GM19023 (cell line): ENCODE data around the gene CCDC68.
A peak's percentile ranks its signal among the peaks of the same experiment; 100 is the strongest.
"Not testable (repeated sequence)": the region's sequence is repeated elsewhere in the genome, so short reads cannot be mapped to it uniquely, and the experiment has no call there.

Source experiments
- ATAC-seq: cut with Tn5 transposase; IDR thresholded peaks from one replicate; pipeline ENCODE4 v1.9.1; 2021; ENCODE audit warnings: mild to moderate bottlenecking, moderate library complexity; ENCODE audit not compliant: unreplicated experiment

CCDC68 gene, protein sequence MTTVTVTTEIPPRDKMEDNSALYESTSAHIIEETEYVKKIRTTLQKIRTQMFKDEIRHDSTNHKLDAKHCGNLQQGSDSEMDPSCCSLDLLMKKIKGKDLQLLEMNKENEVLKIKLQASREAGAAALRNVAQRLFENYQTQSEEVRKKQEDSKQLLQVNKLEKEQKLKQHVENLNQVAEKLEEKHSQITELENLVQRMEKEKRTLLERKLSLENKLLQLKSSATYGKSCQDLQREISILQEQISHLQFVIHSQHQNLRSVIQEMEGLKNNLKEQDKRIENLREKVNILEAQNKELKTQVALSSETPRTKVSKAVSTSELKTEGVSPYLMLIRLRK

DNA sequence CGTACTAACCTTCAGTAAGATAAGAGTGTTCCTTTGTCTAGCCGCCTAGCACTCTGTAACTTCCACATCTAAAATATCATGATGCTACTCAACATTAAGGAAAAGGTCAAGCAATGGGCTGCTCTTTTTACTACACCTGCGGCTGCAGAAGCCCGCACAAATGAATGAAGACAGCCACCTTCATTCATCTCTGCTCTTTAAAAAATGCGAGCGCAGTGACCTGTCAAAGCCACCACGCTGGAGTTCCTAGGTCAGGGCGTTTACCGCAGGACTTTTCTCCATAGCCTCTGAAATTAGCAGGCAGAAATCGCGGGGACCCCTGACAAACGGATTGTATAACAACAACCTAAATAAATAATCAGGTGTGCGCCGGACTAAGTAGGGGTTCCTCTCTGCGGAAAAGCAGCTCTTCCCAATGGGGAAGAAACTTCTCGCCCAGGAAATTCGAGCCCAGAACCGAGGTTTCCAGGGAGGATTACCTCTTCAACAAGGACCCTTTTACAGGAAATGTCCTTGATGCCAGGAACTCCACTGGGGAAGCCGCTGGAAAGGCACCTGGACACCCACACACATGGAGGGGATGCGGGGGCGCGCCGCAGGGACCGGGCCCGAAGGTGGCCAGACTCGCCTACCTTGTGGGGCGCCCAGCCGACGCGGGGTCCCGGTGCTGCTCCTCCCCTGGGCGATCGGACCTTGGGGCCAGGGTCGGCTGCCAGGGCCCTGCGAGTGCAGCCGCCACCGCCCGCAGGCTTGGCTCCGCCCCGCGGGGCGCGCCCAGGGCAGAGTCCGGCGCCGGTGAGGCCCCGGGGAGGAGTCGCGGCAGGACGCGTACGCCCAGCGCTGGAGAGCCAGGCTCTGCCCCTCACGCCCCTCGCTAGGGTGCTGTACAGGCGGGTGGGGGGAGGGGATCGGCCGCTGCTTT is at the start of gene CCDC68:
Gene CCDC68 (minus strand): TSS at position 758 of the 922 bp plus-strand sequence. CDS start 16,670 bp downstream, outside the sequence.
- no peak for ATAC-seq

DNA sequence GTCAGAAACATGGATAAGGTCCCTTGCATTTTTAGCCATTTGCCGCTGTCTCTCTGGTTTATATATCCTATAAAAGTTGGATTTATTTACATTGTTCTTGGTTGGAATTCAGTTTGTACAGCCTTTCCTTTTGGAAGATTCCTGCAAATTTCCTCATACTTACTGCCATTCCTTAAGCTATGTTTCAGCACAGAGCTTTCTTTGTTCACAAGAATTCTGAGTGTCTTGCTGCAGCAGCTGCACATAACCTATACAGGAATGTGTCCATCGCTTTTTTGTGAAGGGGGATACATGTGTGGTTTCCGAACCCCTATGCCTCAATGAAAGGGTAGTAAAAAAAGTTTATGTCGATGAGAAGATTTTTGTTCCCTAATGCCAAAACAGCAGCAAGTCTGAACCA is 48.3 kb upstream of the CCDC68 start:
- ATAC-seq = no peak

- ATAC-seq = no peak
Measured at GRCh38 chr18:55003695-55004094, 44.4 kb upstream of the CCDC68 start.

GRCh38 chr18:55002261-55002660 is 43.0 kb upstream of the CCDC68 start:
- no peak for ATAC-seq

DNA sequence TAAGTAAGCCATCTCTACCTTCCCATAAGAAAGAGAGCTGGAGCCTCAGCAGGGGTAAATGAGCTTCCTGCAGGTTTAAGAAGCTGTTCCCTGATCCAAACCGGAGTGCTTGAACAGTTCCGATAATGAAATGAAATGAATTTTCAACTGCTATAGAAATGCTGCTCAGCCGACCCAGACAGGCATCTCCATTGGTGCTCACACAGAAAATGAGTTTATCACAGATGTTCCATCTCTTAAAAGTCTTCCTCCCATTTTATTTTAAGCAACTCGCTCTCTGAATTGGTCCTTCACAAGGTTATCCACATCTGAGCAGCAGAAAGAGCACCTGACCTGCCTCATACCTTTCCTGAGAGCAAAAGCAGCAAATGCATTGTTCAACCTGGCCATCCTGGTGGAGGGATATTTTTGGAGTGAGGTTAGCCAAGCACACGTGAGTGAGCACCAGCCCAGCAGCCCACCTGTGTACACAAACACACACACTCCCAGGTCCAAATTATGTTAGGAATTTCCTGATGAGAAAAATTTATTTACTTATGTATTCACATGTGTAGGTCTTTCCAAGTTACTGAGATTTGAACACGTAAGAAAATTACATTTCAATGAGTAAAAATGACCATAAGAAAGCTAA is 42.2 kb upstream of the CCDC68 start:
- no peak for ATAC-seq

DNA sequence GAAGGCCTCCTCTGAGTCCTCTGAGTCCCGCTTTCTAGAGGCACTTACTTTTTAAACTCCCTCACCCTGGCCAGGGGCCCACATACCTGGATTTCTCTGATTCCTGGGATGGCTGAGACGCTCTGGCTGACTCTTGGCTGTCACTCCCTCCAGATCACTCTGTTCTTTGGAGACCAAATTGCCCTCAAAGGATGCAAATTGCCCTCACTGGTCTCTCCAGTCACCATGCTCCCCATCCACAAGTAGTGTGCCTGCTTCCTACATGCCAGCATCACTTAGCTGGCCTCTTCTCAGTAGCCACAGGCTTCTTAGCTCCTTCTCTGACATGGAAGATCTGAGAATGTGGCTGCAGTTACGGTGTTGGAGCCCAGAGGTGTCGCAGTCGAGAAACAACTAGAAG is 41.3 kb upstream of the CCDC68 start:
- no peak for ATAC-seq

DNA sequence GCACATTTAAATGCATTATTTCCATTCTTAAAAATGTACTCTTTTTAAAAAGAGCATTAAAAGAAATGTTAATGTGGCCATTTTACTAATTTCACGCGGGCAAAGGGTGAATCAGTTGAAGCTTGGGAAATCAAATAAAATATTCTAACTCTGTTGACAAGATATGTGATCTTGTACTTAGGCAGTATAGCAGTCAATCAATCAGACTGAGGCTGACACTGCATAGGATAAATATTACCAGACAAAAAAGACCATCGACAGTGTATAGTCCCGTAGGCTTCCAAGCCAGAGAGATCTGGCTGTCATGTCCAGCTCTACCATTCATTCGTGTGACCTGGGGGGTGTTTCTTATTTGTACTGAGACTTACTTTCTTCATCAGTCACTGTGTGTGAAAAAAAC is 39.8 kb upstream of the CCDC68 start:
- ATAC-seq = no peak

DNA sequence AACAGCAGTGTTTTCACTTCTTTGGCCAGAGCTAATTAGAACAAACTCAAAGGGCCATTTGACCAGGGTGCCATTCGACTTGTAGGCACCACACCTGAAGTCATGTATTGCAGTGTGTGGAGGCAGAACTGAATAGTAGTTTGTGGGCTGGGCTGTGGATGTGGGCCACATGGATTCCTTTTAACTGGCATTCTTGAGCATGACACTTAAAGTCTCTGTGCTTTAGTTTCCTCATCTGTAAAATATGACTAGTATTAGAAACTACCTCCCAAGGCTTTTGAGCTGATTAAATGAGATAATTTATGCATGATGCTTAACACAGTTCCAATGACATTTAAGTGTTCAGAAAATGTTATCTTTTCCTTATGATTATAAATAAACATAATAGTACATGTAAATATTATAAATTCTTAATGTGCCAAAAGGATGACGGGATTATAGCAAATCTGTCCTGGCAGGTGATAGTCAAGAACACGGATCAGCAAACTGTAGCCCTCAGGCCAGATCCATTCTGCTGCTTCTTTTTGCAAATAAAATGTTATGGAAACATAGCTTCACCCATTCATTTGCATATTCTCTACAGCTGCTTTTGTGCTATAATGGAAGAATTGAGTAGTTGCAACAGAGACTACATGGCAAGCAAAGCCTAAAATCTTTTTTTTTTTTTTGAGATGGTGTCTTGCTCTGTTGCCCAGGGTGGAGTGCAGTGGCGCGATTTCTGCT is 36.3 kb upstream of the CCDC68 start:
- no peak for ATAC-seq

GRCh38 chr18:54991981-54992380 is 32.7 kb upstream of the CCDC68 start:
- no peak for ATAC-seq

DNA sequence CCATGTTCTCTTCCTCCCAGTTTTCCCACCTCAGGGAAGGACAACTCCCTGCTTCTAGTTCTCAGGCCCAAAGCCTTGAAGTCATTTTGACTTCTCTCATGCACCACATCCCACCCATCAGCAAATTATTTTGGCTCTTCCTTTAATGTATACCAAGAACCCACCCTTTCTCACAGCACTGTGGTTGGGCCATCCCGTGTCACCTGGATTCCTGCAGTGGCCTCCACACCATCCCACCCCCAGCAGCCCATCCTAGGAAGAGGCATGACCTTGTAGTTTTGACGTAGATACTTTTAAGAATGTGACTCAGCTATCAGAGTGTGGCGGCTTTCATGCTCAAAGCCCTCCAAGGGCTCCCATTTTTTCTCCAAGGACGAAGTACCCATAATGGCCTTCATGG is 25.6 kb upstream of the CCDC68 start:
- ATAC-seq = no peak

DNA sequence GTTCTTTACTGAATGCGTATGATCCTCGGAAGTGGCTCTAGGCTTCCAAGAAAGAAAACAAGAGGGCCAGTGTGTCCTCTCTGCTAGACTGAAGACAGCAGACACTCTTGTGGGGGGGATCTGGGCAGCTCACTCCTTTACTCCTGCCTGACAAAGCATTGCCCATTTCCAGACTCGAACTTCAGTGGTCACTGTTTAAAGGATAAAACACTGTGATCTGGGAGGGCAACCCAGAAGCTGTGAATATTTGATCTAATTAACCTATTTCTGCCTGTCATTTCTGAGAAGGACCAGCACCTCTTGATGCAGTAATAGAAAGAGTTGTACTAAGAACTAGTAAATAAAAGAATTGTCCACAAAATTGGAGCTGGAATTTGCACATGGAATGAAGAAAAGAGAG is 24.5 kb upstream of the CCDC68 start:
- ATAC-seq = no peak

DNA sequence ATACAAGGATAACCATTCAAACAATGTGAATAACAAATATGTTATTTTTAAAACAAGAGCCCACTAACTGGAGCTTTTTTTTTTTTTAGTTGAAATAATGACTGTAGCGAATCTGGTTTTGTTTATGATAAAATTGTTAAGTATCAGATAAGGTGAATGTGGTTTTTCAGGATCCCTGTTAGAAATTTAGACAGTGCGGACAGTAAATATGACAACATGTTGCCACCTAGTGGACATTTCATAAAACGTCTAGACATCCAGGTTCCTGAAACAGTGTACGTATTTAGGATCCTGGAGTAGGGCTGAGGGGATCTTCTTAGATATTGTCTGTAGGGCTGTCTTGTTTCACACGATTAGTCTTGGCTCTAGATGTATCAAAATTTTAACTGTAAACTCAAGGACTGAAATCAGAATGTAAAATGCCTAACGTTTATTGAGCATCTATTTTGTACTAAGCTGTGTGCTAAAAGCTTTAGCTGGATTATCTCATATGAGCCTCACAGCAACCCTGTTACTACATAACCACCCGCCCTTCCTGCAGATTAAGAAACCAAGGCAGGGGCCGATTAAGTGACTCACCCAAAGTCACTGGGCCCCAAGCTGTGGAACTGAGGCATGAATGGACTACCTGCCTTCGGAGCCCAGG is 23.9 kb upstream of the CCDC68 start:
- ATAC-seq = peak; percentile 63

GRCh38 chr18:54981076-54981475 is 21.8 kb upstream of the CCDC68 start:
- no peak for ATAC-seq

DNA sequence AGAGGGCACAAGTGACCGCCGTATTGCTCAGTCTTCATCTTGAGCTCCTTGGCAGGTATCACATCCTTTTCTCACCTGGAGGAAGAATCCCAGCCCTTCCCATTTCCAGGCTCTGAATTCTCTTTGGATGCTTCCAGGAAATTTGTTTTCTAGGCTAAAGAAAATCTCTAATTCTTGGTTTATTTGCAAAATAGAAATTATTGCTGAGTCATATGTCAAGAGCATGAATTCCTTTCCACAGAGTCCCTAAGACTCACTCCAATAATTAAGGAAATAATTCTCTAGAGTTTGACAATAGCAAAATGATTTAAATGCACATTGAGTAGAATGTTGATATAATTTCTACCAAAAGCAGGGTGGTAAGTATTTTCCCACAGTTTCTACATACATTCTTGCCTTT is 16.3 kb upstream of the CCDC68 start:
- ATAC-seq = no peak

GRCh38 chr18:54973046-54973445 is 13.8 kb upstream of the CCDC68 start:
- ATAC-seq = no peak

DNA sequence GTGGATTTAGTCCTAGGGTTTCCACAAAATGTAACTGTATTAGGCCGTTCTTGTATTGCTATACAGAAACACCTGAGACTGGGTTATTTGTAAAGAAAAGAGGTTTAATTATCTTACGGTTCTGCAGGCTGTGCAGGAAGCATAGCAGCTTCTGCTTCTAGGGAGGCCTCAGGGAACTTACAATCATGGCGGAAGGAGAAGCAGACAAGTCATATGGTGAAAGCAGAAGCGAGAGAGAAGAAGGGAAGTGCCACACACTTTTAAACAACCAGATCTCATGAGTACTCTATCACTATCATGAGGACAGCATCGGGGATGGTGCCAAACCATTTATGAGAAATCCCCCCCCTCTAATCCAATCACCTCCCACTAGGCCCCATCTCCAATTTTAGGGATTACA is 9.5 kb upstream of the CCDC68 start:
- ATAC-seq = no peak

GRCh38 chr18:54968237-54968636 is 9.0 kb upstream of the CCDC68 start:
- not testable (repeated sequence) for ATAC-seq

GRCh38 chr18:54967786-54968185 is 8.5 kb upstream of the CCDC68 start:
- ATAC-seq = no peak

DNA sequence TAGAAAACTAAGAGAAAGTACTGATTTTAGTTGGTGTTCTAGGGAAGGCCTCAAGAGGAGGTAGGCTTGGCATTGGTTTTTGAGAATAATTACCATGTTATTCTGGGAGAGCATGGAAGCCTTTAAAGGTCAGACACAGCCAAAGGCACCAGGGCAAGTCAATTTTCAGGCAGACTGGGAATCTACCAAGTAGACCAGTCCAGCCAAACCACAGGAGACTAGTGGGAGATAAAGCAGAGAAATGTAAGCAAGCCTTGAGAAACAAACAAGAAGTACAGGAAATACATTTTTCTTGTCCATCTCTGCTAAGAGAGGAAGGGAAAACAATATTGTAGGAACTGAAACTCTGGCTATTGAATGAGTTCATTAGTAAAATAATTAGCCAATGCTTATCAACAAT is 5.5 kb upstream of the CCDC68 start:
- ATAC-seq = no peak

- ATAC-seq = no peak
Measured at GRCh38 chr18:54962919-54963645, 3.8 kb upstream of the CCDC68 start.
